Measurements from ENCODE around the gene ZNFX1. TPM values are rescaled to one million over a fixed set of nuclear protein-coding genes. Genes with fewer than 3 reads are reported as not detected.

Gene ZNFX1
- polyA plus RNA-seq, 1 of the 3 experiments (the other 2 are of a cell fraction): 3.9 TPM

GRCh38 chr20:49276161-49276960 is 1.5 kb downstream of the ZNFX1 start:
- ChIA-PET POLR2A (no interaction called here), CTCF (interaction anchor here (0.7 to 1.2 kb wide), 3 partner anchors 30 to 31 kb away, joined by 3 to 4 read pairs (median 3); no protein-coding TSS in a partner anchor)
- Histone ChIP-seq H4K20me1 (ENCODE audit: insufficient read depth) (peaks cover 34% of the 10 kb centered on the region), H3K79me2 (ENCODE audit: insufficient read depth) (peaks cover 94% of the 10 kb centered on the region), H3K4me1 (ENCODE audit: control insufficient read depth in 1 of 2, insufficient read depth in 2 of 2, low read depth in 1 of 2, low read length in 1 of 2) (peaks cover 13% of the 10 kb centered on the region in 2 experiments; a peak in 3 of 4 replicates), H3K27me3 (ENCODE audit: insufficient read depth) (no peaks in the 10 kb centered on the region), H3K36me3 (replicated peaks in 1 of 2; ENCODE audit: control insufficient read depth in 1 of 2, insufficient read depth in 2 of 2, low read length in 1 of 2) (peaks cover 42 to 68% of the 10 kb centered on the region in 2 experiments), H3K9me3 (peaks cover 11% of the 10 kb centered on the region; the same call in 1 of the 2 replicates), H3K27ac (ENCODE audit: low read depth in 2 of 2, low read length in 1 of 2) (peak overlapping the region; percentile 95; a peak in 3 of 4 replicates), H3K4me2 (peak overlapping the region; percentile 89), H3K4me3 (ENCODE audit: low read depth in 2 of 2, low read length in 1 of 2) (peak overlapping the region; percentile 65 to 90), H2AFZ (ENCODE audit: low read depth) (no peak overlapping the region), H3K9me2 (no peaks in the 10 kb centered on the region), H3F3A (replicated peaks; ENCODE audit: insufficient read depth) (peaks cover 42% of the 10 kb centered on the region), H3K9ac (peak overlapping the region; percentile 96)
- TF ChIP-seq NRF1 (IDR thresholded peaks at IDR 0.05; ENCODE audit: low read depth, low read length): no peak
- peak; percentile 60; the same call in 1 of the 2 replicates for TF ChIP-seq NFIC (IDR thresholded peaks at IDR 0.05; ENCODE audit: borderline replicate concordance)
- no peak for TF ChIP-seq CTCF (IDR thresholded peaks at IDR 0.05)
- no peak for TF ChIP-seq CHD2 (IDR thresholded peaks at IDR 0.05; ENCODE audit: low read length, partially characterized antibody)
- TF ChIP-seq GABPA (IDR thresholded peaks at IDR 0.05; ENCODE audit: low read depth): no peak
- TF ChIP-seq REST (IDR thresholded peaks at IDR 0.05; ENCODE audit: low read depth, low read length): no peak
- no peak for TF ChIP-seq USF2 (IDR thresholded peaks at IDR 0.05; ENCODE audit: borderline replicate concordance, low read depth, low read length)
- TF ChIP-seq RFX5 (IDR thresholded peaks at IDR 0.05; ENCODE audit: low read length): no peak
- TF ChIP-seq FOSL2 (IDR thresholded peaks at IDR 0.05; ENCODE audit: borderline replicate concordance, low read depth): peak; percentile 19; the same call in 1 of the 2 replicates
- TF ChIP-seq TAF1 (IDR thresholded peaks at IDR 0.05; ENCODE audit: borderline replicate concordance, low read depth, low read length): no peak
- TF ChIP-seq RCOR1 (IDR thresholded peaks at IDR 0.05; ENCODE audit: low read length): no peak
- TF ChIP-seq RAD21 (IDR thresholded peaks at IDR 0.05; ENCODE audit: low read length): no peak
- no peak for TF ChIP-seq EZH2phosphoT487 (IDR thresholded peaks at IDR 0.05; ENCODE audit: borderline replicate concordance, low read depth)
- no peak for TF ChIP-seq USF1 (IDR thresholded peaks at IDR 0.05; ENCODE audit: borderline replicate concordance, low read depth)
- no peak for TF ChIP-seq IRF3 (IDR thresholded peaks at IDR 0.05; ENCODE audit: low read depth, low read length)
- no peak for TF ChIP-seq MXI1 (IDR thresholded peaks at IDR 0.05; ENCODE audit: low read depth, low read length)
- no peak for TF ChIP-seq MEF2A (IDR thresholded peaks at IDR 0.05; ENCODE audit: borderline replicate concordance, low read depth)
- TF ChIP-seq MAX (IDR thresholded peaks at IDR 0.05; ENCODE audit: low read depth): 0 out of 2 replicates have a peak, but pooled peaks have one; percentile 11
- WGBS (ENCODE audit: low lambda C conversion rate): 36% methylated on average over 3 of the region's 3 CpGs
- DNase-seq: no peak
